Measurements from ENCODE around the gene CPED1. TPM values are rescaled to one million over a fixed set of nuclear protein-coding genes. Genes with fewer than 3 reads are reported as not detected.

Gene CPED1
- total RNA-seq, 3 donors from 2014 or later (not counting 1 experiment from before 2014, with no cell fraction given): 0.50 to 1.3 (median 0.96) TPM

DNA sequence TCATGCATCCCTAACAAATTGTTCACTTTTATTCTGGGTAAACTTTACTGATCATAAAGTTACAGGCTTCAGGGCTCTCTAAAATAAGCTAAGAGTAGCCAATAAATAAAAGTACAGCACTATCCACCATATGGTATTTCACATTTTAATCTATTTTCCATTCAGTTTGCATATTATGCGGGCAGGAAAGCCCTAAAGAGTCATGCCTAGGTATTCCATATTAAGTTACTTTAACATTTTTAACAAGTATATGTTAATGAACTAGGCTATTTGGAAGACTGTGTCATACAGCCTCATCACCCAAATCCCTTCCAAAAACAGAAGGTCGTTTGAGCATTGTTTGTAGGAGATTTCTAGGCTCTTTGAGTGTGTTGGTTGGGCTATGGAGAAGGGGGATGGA lies 106.3 kb downstream of the CPED1 start:
- H3K27me3 ChIP-seq (ENCODE audit: control insufficient read depth, insufficient read depth, low read length): no peaks in the 10 kb centered on the region
- no peak for DNase-seq
- no peaks in the 10 kb centered on the region for H3K36me3 Mint-ChIP-seq
- no peaks in the 10 kb centered on the region for H3K9me3 ChIP-seq (ENCODE audit: control insufficient read depth, insufficient read depth, low read length)
- no peak overlapping the region for H3K4me3 Mint-ChIP-seq
- no peak overlapping the region for H3K27ac ChIP-seq (ENCODE audit: low read length)
- H3K4me3 ChIP-seq (ENCODE audit: low read length): no peak overlapping the region
- H3K36me3 ChIP-seq (ENCODE audit: control insufficient read depth, insufficient read depth, low read length): no peaks in the 10 kb centered on the region
- intact Hi-C loops (cut with micrococcal nuclease): no loop called here
- peaks cover 0 to 4% of the 10 kb centered on the region in 2 donors for H3K27me3 Mint-ChIP-seq (ENCODE audit: low read depth in 2 of 2)
- H3K4me1 Mint-ChIP-seq: no peaks in the 10 kb centered on the region
- 60% methylated on average over 1 of the region's 2 CpGs for WGBS (ENCODE audit: insufficient coverage)
- H3K9me3 Mint-ChIP-seq: no peaks in the 10 kb centered on the region
- TF ChIP-seq, protein P1, sequence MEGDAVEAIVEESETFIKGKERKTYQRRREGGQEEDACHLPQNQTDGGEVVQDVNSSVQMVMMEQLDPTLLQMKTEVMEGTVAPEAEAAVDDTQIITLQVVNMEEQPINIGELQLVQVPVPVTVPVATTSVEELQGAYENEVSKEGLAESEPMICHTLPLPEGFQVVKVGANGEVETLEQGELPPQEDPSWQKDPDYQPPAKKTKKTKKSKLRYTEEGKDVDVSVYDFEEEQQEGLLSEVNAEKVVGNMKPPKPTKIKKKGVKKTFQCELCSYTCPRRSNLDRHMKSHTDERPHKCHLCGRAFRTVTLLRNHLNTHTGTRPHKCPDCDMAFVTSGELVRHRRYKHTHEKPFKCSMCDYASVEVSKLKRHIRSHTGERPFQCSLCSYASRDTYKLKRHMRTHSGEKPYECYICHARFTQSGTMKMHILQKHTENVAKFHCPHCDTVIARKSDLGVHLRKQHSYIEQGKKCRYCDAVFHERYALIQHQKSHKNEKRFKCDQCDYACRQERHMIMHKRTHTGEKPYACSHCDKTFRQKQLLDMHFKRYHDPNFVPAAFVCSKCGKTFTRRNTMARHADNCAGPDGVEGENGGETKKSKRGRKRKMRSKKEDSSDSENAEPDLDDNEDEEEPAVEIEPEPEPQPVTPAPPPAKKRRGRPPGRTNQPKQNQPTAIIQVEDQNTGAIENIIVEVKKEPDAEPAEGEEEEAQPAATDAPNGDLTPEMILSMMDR (IDR thresholded peaks at IDR 0.05): no peak
- H3K4me1 ChIP-seq (ENCODE audit: control insufficient read depth, insufficient read depth, low read length): no peaks in the 10 kb centered on the region
- H3K27ac Mint-ChIP-seq: no peak overlapping the region
- no peak for ATAC-seq

DNA sequence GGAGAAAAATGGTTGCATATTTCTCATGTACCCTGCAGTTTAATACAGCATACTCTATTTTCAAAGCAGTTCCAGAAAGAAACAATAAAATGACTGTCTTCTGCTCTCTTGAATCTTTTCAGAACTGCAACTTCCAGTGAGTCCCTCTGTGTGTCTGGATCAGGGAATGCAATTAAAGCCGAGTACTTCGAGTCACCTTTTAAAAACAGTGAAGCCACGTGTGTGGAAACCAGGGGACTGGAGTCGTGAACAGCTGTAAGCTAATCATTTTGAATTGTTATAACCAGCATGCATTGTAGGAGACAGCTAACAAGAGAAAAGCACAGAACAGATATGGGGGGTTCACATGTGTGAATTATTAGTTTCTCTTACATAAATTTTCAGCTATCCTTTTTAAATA lies 109.1 kb downstream of the CPED1 start:
- Histone ChIP-seq H3K27me3 (ENCODE audit: control insufficient read depth, insufficient read depth, low read length) (no peaks in the 10 kb centered on the region), H3K36me3 (ENCODE audit: control insufficient read depth, insufficient read depth, low read length) (no peaks in the 10 kb centered on the region), H3K4me1 (ENCODE audit: control insufficient read depth, insufficient read depth, low read length) (no peaks in the 10 kb centered on the region), H3K27ac (ENCODE audit: low read length) (no peak overlapping the region), H3K9me3 (ENCODE audit: control insufficient read depth, insufficient read depth, low read length) (no peaks in the 10 kb centered on the region), H3K4me3 (ENCODE audit: low read length) (no peak overlapping the region)
- no peaks in the 10 kb centered on the region for H3K4me1 Mint-ChIP-seq
- H3K27me3 Mint-ChIP-seq (ENCODE audit: low read depth in 2 of 2): peaks cover 4 to 5% of the 10 kb centered on the region in 2 donors
- H3K4me3 Mint-ChIP-seq: no peak overlapping the region
- no peak overlapping the region for H3K27ac Mint-ChIP-seq
- H3K36me3 Mint-ChIP-seq: no peaks in the 10 kb centered on the region
- intact Hi-C loops (cut with micrococcal nuclease): no loop called here
- no peaks in the 10 kb centered on the region for H3K9me3 Mint-ChIP-seq
- ATAC-seq (no peak), DNase-seq (no peak)
- 90% methylated on average over 4 of the region's 4 CpGs for WGBS (ENCODE audit: insufficient coverage)
- TF ChIP-seq, protein P1 (IDR thresholded peaks at IDR 0.05): no peak

DNA sequence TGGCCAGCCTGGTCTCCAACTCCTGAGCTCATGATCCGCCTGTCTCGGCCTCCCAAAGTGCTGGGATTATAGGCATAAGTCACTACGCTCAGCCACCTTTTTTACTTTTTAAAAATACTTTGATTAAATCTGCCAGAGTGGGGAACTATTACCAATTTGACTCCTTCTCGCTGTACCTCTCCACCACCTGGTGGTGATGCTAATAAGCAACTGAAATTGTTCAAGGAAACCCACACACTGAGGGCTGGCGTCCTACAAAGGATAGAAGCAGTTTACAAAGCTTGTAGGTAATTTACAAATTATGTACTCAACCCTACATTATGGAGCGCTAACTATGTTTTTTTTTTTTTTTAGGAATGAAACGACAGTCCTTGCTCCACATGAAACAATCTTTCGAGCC lies 111.1 kb downstream of the CPED1 start:
- Mint-ChIP-seq H3K4me1 (no peaks in the 10 kb centered on the region), H3K36me3 (no peaks in the 10 kb centered on the region), H3K4me3 (no peak overlapping the region), H3K27me3 (ENCODE audit: low read depth in 2 of 2) (peaks cover 4 to 5% of the 10 kb centered on the region in 2 donors), H3K9me3 (no peaks in the 10 kb centered on the region), H3K27ac (no peak overlapping the region)
- TF ChIP-seq, protein P1 (IDR thresholded peaks at IDR 0.05): no peak
- intact Hi-C loops (cut with micrococcal nuclease): no loop called here
- Histone ChIP-seq H3K9me3 (ENCODE audit: control insufficient read depth, insufficient read depth, low read length) (no peaks in the 10 kb centered on the region), H3K27me3 (ENCODE audit: control insufficient read depth, insufficient read depth, low read length) (no peaks in the 10 kb centered on the region), H3K27ac (ENCODE audit: low read length) (no peak overlapping the region), H3K4me1 (ENCODE audit: control insufficient read depth, insufficient read depth, low read length) (no peaks in the 10 kb centered on the region), H3K36me3 (ENCODE audit: control insufficient read depth, insufficient read depth, low read length) (no peaks in the 10 kb centered on the region), H3K4me3 (ENCODE audit: low read length) (no peak overlapping the region)
- DNase-seq: peak in 1 of 2 donors; percentile 4
- no peak for ATAC-seq
- WGBS (ENCODE audit: insufficient coverage): 91% methylated on average over 8 of the region's 8 CpGs

DNA sequence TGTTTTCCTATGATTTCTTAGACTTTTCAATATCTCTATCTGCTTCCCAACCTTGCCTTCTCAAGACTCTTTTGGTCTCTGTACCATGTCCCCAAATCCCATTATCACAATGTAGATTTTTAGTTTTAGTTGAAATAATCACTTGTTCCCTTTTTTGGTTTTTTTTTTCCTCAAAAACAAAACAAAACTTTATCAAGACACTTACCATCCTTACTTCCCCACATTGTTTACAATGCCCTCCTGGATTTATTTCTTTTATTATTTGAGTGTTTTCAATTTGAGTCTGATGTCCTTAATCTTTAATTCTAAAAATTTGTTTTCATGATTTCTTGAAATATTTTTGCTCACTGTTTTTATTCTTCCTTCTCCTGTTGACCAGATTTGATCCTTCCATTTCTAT lies 112.6 kb downstream of the CPED1 start:
- no peaks in the 10 kb centered on the region for H3K36me3 Mint-ChIP-seq

More for the DNA sequence above, 112.6 kb downstream of the CPED1 start:
- DNase-seq (no peak), ATAC-seq (no peak)
- Mint-ChIP-seq H3K27me3 (ENCODE audit: low read depth in 2 of 2) (peaks cover 4 to 5% of the 10 kb centered on the region in 2 donors), H3K4me1 (no peaks in the 10 kb centered on the region), H3K4me3 (no peak overlapping the region), H3K27ac (no peak overlapping the region), H3K9me3 (no peaks in the 10 kb centered on the region)
- no peaks in the 10 kb centered on the region for H3K4me1 ChIP-seq (ENCODE audit: control insufficient read depth, insufficient read depth, low read length)
- H3K27me3 ChIP-seq (ENCODE audit: control insufficient read depth, insufficient read depth, low read length): no peaks in the 10 kb centered on the region
- intact Hi-C loops (cut with micrococcal nuclease): no loop called here
- TF ChIP-seq, protein P1 (IDR thresholded peaks at IDR 0.05): no peak
- H3K27ac ChIP-seq (ENCODE audit: low read length): no peak overlapping the region
- no peak overlapping the region for H3K4me3 ChIP-seq (ENCODE audit: low read length)
- H3K9me3 ChIP-seq (ENCODE audit: control insufficient read depth, insufficient read depth, low read length): no peaks in the 10 kb centered on the region
- no peaks in the 10 kb centered on the region for H3K36me3 ChIP-seq (ENCODE audit: control insufficient read depth, insufficient read depth, low read length)

Data from natural killer cell (primary cell).